Measurements from ENCODE around the gene PACSIN3. TPM values are rescaled to one million over a fixed set of nuclear protein-coding genes. Genes with fewer than 3 reads are reported as not detected.

Gene PACSIN3
- total RNA-seq, 1 donor from 2014 or later: 1.5 TPM

DNA sequence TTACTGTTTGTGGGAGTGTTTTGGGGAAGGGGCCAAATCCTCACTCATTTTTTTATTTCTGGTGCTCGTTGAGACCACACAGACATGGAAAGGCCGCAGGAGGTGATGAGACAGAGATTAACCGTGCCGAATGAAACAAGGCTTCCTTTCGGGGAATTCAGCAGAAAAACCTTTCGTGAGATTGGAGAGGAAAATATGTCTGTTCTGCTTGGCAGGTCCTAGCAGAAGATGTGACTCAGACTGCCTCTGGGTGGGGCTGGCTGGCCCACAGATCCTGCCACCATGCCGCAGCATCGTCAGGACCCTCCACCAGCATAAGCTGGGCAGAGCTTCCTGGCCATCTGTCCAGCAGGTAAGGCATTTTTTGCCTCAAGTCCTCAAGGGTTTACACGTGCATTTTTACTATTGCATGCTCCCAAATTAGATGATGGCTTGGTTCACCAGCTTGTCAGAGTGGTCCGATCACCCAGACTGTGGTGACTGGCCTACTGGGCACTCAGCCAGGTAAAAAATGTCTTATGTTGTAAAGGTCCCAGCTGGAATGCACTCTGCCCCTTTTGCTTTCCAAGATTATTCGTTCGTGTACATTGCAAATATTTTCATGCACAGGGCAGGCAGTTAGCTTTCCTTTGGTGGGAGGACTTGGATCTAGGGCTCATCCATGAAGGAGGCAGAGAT is 30.0 kb upstream of the PACSIN3 start:
- ChIA-PET POLR2A (interaction anchor here (0.6 to 3.4 kb wide), 13 partner anchors 11 to 362 kb away, joined by 3 to 77 read pairs (median 14); partner anchors contain the start of genes ACP2, ARFGAP2, CELF1 and KBTBD4), CTCF (interaction anchor here (0.7 to 2.0 kb wide), 2 partner anchors 29 to 32 kb away, joined by 3 to 5 read pairs; partner anchors contain the start of genes ACP2 and PACSIN3)
- H3K27me3 Mint-ChIP-seq: no peaks in the 10 kb centered on the region
- H3K4me3 Mint-ChIP-seq: peak overlapping the region; percentile 99
- TF ChIP-seq, protein P1, sequence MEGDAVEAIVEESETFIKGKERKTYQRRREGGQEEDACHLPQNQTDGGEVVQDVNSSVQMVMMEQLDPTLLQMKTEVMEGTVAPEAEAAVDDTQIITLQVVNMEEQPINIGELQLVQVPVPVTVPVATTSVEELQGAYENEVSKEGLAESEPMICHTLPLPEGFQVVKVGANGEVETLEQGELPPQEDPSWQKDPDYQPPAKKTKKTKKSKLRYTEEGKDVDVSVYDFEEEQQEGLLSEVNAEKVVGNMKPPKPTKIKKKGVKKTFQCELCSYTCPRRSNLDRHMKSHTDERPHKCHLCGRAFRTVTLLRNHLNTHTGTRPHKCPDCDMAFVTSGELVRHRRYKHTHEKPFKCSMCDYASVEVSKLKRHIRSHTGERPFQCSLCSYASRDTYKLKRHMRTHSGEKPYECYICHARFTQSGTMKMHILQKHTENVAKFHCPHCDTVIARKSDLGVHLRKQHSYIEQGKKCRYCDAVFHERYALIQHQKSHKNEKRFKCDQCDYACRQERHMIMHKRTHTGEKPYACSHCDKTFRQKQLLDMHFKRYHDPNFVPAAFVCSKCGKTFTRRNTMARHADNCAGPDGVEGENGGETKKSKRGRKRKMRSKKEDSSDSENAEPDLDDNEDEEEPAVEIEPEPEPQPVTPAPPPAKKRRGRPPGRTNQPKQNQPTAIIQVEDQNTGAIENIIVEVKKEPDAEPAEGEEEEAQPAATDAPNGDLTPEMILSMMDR (IDR thresholded peaks at IDR 0.05): no peak
- intact Hi-C loops (cut with micrococcal nuclease): loop anchor here (1.0 kb wide), 1 partner anchor 39 kb away; no protein-coding TSS in a partner anchor
- peak; percentile 42 for DNase-seq
- peaks cover 40% of the 10 kb centered on the region for H3K36me3 Mint-ChIP-seq (ENCODE audit: low read depth)
- H3K4me1 Mint-ChIP-seq: peaks cover 35% of the 10 kb centered on the region
- no peaks in the 10 kb centered on the region for H3K9me3 Mint-ChIP-seq
- peak; percentile 38 for ATAC-seq (ENCODE audit: low read depth)
- H3K27ac Mint-ChIP-seq: peak overlapping the region; percentile 100

- H3K9me3 Mint-ChIP-seq: no peaks in the 10 kb centered on the region
- DNase-seq (no peak), ATAC-seq (ENCODE audit: low read depth) (no peak)
- peak overlapping the region; percentile 99 for H3K4me3 Mint-ChIP-seq
- H3K27me3 Mint-ChIP-seq: no peaks in the 10 kb centered on the region
- peak overlapping the region; percentile 100 for H3K27ac Mint-ChIP-seq
- CTCF ChIA-PET: interaction anchor here (0.9 to 2.0 kb wide), 5 partner anchors 28 to 44 kb away, joined by 3 to 5 read pairs (median 3); partner anchors contain the start of genes ARFGAP2 and PACSIN3
- intact Hi-C loops (cut with micrococcal nuclease): loop anchor here (1.0 to 2.0 kb wide), 3 partner anchors 33 to 427 kb away; partner anchors contain the start of genes ACP2, CELF1 and MTCH2
- H3K4me1 Mint-ChIP-seq: peaks cover 35% of the 10 kb centered on the region
- POLR2A ChIA-PET: interaction anchor here (0.6 to 3.4 kb wide), 33 partner anchors 9 to 892 kb away, joined by 3 to 77 read pairs (median 6); partner anchors contain the start of genes ACP2, AGBL2, ARFGAP2 and ARHGAP1
- peaks cover 35% of the 10 kb centered on the region for H3K36me3 Mint-ChIP-seq (ENCODE audit: low read depth)
- TF ChIP-seq, protein P1 (IDR thresholded peaks at IDR 0.05): no peak
Observed at GRCh38 chr11:47215366-47215910, 29.2 kb upstream of the PACSIN3 start.

DNA sequence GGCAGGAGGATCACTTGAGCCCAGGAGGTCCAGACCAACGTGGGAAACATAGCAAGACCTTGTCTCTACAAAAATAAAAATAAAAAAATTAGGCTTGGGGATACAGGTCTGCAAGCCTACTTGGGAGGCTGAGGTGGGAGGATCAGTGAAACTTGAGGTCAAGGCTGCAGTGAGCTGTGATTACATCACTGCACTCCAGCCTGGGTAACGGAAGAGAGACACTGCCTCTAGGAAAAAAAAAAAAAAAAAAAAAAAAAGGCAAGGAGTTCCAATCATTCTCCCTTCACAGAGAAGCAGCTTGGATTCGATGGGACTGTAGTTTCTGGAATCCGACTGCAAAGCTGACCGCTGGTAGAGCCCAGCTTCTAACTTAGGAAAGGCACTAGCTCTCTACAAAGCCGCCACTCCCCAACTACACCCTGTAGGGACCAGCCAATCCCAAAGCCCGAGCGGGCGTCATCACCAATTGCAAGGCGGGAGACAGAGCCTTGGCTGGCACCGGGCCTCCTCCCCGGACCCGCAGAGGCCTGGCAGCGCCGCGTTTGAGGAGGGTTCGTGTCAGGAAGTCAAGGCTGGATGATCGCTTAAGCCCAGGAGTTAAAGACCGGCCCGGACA is 27.8 kb upstream of the PACSIN3 start:
- H3K27ac Mint-ChIP-seq: peak overlapping the region; percentile 100
- CTCF ChIA-PET: interaction anchor here (1.0 to 2.0 kb wide), 7 partner anchors 27 to 46 kb away, joined by 3 to 5 read pairs (median 5); partner anchors contain the start of genes ACP2, ARFGAP2 and PACSIN3
- intact Hi-C loops (cut with micrococcal nuclease): loop anchor here (1.0 to 2.0 kb wide), 7 partner anchors 28 to 1284 kb away; partner anchors contain the start of genes ARHGAP1, MTCH2, PACSIN3 and PSMC3
- H3K9me3 Mint-ChIP-seq: no peaks in the 10 kb centered on the region
- POLR2A ChIA-PET: interaction anchor here (0.6 to 3.4 kb wide), 37 partner anchors 11 to 971 kb away, joined by 3 to 77 read pairs (median 5); partner anchors contain the start of genes ACP2, AGBL2, ARFGAP2 and ATG13
- H3K4me3 Mint-ChIP-seq: peak overlapping the region; percentile 99
- ATAC-seq (ENCODE audit: low read depth): peak; percentile 73
- H3K36me3 Mint-ChIP-seq (ENCODE audit: low read depth): peaks cover 26% of the 10 kb centered on the region
- TF ChIP-seq, protein P1 (IDR thresholded peaks at IDR 0.05): no peak
- H3K4me1 Mint-ChIP-seq: peaks cover 35% of the 10 kb centered on the region
- peak; percentile 72 for DNase-seq
- H3K27me3 Mint-ChIP-seq: no peaks in the 10 kb centered on the region

GRCh38 chr11:47212938-47213337 is 26.7 kb upstream of the PACSIN3 start:
- intact Hi-C loops (cut with micrococcal nuclease): no loop called here
- ChIA-PET CTCF (no interaction called here), POLR2A (interaction anchor here (0.7 to 3.1 kb wide), 3 partner anchors 26 to 675 kb away, joined by 6 to 32 read pairs (median 27); partner anchors contain the start of genes ARFGAP2 and PACSIN3)
- H3K27ac Mint-ChIP-seq: no peak overlapping the region
- TF ChIP-seq, protein P1 (IDR thresholded peaks at IDR 0.05): no peak
- DNase-seq (no peak), ATAC-seq (ENCODE audit: low read depth) (no peak)
- H3K4me1 Mint-ChIP-seq: peaks cover 24% of the 10 kb centered on the region
- no peaks in the 10 kb centered on the region for H3K27me3 Mint-ChIP-seq
- peaks cover 19% of the 10 kb centered on the region for H3K36me3 Mint-ChIP-seq (ENCODE audit: low read depth)
- H3K9me3 Mint-ChIP-seq: no peaks in the 10 kb centered on the region
- H3K4me3 Mint-ChIP-seq: no peak overlapping the region
